DMS 273 (cell line): ENCODE data around the gene ATXN10.
A peak's percentile ranks its signal among the peaks of the same experiment; 100 is the strongest.

Source experiments
- DNase-seq: peaks from one replicate; lab custom pipeline; 2025; ENCODE audit not compliant: unreplicated experiment; lab: John Stamatoyannopoulos, UW

Gene ATXN10

DNA sequence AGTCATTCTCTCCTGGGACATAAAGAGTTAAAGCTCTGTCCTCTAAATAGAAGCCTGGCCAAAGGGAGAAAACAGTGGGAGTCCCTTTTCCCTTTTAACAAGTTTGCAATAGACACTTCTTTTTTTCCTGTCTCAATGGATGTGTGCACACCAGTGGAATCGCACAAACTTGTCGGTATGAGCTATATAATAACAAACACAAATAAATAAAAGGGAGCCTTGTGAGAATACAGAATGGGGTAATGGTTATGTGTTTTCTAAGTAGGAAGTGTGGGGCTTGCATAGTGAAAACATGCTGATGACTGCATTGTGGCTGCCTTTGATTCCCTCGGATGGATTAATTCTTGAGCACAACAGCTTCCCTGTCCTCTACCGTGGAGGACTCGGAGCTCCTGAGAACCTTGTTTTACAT, 173.4 kb downstream of the ATXN10 start:
- DNase-seq, result no peak

DNA sequence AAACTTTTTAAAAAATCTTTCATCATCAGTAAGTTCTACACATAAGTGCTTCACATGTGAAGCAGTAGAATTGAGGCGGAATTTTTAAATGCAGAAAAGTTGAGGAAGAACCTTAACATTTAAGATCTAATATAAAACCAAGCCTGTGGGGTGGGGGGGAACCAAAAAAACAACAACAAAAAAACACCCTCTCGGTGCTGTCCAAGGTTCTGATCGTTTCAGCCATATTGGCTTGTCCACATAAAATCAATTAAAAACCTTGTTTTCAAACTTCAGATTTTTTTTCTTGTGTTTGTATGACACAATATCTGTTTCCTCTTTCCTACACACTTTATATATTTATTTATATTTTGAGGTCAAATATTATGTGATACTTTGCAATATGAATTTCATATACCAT, 175.3 kb downstream of the ATXN10 start:
- DNase-seq, result no peak

DNA sequence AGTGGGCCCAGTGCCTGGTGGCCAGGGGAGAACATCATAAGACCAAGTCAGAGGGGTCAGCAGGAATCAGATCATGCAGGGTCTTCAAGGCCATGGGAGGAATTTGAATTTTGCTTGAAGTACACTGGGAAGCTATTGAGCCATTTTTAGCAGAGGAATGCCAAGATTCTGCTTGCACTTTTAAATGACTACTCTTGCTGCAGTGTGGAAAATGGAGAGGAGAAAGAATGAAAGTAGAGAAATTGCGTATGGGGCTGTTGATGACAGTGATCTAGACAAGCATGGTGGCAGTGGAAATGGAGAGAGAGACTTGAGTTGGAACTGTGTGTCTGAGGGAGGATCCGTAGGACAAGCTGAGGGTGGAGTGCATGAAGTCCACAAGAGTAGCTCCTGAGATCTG, 177.3 kb downstream of the ATXN10 start:
- no peak for DNase-seq

DNA sequence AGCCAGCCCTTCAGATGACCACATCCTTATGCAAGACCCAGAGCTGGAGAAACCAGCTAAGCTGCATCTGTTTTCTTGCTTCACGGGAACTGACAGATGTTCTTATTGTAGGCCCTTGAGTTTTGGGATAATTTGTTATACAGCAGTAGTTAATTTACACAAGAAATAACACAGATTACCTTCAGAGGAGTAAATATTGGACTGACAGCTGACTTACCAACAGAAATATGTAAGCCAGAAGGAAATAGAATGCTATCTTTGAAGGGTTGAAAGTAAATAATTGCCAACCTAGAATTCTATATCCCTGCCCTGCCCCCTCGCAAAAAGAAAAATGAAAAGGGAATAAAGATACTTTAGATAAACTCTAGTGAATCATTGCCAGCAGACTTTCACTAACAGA, 181.2 kb downstream of the ATXN10 start:
- DNase-seq, result no peak

DNA sequence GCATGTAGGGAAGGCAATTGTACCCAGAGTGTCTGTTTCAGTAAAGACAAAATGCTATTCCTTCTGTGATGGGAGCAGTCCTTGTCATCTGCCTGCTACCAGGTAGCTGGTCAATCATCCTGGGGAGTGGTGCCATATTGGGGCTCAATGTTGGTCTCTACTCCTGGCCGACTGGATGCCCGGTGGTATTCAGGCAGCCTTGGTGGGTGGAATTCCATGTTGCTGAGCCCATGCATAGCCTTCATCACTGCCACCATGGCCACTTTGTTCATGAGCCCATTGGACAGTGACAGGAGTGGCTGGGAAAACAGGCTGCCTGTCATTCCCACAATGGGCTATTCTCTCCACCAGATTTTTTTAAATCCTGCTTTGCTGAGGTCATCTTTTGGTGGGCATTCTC, 184.3 kb downstream of the ATXN10 start:
- DNase-seq, result no peak

DNA sequence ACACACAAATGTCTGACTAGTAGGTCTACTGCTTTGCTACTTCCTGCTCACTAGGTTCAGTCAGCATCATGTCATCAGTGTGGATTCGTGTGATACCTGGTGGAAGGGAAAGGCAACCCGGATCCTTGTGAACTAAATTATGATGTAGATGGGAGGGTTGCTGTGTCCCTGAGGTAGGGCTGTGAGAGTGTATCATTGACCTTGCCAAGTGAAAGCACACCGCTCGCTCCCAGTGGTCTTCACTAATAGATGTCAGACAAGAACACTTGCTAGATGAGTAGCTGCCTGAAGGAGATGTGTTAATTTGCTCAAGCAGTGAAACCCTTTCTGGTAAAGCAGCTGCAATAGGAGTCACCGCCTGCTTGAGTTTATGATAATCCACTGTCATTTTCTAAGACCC, 185.9 kb downstream of the ATXN10 start:
- no peak for DNase-seq

DNA sequence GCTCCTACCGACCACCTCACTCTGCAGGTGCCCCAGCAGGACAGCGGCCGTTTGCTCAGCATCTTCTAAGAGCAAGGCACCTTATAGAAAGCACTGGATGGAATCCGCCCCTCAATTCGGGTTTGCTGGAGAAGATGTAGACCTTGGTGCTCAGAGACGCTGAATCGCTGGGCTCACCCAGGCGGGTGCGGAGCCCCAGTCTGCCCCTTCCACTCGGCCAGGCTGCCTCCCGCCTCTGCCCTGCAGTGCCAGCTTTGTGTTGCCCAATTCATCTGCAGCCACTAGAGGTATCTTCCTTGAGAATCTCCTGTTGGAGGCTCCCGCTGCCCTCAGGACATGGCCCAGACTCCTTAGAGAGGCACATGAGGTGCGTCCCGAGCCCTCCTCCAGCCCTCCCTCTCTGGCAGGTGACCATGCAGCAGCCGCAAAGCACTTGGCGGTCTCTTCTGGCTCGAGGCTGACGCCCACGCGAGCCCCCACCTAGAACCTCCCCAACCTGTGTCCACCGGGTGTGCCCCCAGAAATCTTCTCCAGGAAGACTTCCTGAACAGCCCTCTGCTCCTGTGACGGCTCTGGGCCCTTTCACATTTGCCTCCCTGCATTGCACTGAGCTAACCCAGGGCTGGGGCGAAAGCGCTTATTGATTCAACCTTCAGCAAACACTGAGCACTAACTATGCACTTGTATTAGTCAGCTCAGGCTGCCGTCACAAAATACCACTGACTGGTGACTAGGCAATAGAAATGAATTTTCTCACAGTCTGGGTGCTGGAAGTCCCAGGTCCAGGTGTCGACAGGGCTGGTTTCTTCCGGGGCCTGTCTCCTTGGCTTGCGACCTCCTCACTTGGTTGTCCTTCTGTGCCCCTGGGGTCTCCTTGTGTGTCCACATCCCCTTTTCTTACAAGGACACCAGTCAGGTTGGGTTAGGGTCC, 187.9 kb downstream of the ATXN10 start:
- DNase-seq, result no peak

DNA sequence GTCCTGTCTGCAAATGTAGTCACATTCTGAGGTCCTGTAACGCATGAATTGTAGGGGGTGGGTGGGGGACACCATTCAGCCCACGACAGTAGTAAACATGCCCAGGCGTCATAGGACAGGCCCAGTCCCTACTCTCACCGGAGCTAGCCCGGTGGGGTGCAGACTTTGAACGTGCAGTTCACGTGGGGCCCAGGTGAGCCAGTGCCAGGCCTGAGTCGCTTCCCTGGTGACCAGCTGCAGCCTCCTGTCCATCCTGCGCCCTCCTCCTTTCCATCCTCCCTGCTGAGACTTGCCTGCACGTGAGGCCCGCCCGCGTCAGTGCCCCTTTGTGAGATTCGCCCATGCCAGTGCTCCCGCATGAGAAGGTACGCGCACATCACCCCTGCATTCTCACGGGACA, 188.6 kb downstream of the ATXN10 start:
- DNase-seq, result no peak

DNA sequence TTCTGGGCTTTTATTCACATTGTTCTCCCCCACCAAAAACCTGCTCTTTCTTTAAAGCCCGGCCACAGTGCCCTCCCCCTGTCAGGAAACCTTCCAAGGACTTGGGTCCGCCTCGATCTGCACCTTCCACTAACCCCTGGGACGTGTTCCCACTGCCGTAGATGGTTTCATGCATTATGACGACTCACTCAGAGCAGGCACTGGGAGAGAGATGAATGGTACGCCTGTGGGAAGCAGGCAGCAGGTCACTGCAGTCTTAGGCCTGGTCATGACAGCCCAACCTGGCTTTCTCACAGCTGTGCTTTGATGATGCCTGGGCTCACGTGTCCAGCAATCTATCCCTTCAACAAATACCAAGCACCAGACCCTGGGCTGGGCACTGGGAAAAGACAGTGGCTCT, 189.6 kb downstream of the ATXN10 start:
- DNase-seq, result no peak

DNA sequence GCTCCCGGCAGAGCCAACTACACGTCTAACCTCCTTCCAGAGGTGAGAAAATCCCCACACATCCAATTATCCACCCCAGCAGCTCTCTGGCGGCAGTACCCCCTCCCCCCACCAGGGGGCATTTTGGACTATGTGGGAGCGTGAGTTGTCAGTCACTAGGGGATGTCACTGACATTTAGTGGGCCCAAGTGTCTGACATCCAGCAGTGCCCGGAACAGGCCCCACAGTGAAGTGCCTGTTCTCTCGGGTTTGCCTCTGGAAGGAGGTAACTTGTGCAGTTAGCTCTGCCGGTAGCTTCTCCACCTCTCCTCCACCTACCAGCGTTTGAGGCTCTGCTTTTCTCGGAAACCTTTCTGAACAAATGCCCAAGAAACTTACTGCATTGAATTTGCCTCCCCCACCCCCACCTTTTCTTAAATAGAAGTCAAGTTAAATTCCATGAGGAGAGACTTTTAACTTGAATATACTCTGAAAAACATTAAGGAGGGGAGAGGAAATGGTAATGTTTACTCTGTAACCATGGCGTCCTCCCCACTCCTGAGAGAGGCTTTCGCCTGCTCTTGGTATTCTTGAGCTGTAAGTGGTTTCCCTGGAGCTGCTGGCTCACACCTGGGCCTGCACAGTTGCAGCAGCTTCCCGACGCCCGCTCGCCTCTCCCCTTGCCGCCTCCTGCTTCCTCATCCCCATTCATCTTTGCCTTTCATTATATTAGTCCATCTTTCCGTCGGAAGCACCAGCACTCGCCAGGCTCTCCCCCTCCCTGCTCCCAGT, 192.5 kb downstream of the ATXN10 start:
- peak; percentile 81 for DNase-seq

DNA sequence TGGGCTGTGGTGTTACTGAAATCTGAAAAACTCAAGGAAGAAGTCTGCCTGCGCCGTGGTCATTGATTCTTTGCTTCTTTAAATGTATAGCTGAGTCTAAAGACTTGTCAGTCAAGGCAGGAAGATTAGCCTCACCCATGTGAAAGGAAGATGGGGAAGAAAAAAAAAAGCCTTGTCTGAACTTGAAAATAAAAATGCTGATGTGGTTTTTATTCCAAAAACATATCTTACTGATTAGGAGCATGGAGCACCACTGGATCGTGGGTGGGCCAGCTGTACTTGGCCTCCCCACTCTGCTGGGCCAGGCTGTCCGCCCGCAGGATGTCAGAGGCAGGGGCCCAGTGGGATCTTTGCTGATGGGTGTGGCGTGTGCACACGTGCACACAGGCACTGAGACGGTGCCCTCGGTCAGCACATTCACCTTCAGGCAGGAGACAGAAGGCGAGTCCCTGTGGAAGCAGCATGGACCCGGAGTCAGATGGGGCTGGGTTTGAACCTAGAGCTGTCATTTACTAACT, 193.4 kb downstream of the ATXN10 start:
- no peak for DNase-seq

DNA sequence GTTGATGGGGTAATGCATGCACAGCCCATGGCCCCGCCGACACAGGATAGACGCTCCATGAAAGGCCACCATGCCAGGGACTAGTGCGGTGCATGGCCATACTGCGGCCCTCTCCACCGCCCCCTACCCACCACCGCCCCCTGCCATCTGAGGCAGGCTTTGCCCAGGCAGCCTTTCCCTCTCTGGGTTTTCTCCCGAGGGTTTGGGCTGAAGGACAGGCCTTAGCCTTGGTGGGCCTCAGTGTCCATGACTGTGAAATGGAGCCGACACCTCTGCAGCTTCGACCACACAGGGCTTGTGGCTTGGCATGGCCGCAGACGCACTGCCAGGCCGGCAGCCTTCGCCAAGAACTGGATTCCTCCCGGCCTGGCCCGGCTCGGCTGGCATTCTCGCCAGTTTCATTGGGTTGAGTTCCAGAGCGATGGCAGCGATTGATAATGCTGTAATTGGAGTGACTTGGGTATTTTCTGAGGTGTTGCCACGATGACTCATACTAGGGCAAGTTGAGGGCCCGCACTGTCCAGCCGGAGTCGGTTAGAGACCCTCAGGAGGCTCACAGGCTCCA, 194.0 kb downstream of the ATXN10 start:
- no peak for DNase-seq

DNA sequence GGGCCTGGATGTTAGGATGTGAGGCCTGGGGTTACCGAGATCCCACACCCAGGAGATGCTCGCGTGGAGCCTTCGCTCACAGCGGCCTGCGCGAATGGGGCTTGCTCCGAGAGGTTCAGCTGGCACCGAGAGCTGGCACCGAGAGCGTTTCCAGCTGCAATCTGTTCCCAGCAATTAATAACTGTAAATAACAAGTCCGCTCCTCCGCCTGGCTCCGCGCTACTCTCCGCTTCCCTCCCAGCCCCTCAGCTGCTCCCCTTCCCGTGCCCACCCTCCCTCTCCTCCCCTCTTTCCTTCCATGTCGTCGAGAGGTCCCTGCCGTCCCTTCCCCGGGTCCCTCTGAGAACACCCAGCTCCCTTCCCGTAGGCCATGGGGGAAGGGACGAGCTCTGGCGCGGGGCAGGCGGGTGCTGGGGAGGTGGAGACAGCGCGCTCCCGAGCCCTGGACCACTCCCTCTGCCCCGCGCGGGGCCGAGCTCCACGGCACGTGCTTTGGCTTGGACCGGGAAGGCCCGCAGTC, 194.6 kb downstream of the ATXN10 start:
- DNase-seq, result peak; percentile 56

DNA sequence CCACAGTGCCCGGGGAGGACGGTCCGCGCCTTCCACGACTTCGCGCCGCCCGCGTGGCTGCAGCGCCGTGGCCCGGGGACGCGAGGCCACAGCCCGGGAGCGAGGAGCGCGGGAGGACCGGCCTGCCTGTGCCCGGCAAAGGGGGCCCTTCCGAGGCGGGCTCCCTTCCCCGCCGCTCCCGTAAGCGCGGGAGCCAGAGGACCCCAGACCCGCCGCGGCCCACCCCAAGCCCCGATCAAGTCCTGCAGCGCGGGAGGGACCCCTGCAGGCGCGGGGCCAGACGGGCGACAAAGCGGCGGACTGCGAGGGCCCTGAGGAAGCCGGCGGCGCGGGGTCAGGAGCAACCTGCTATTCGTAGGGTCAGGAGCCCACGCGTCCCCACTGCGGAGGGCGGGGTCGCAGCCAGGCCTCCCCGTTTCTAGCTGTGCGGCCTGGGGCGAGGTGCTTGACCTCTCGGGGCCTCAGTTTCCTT, 195.0 kb downstream of the ATXN10 start:
- no peak for DNase-seq

DNA sequence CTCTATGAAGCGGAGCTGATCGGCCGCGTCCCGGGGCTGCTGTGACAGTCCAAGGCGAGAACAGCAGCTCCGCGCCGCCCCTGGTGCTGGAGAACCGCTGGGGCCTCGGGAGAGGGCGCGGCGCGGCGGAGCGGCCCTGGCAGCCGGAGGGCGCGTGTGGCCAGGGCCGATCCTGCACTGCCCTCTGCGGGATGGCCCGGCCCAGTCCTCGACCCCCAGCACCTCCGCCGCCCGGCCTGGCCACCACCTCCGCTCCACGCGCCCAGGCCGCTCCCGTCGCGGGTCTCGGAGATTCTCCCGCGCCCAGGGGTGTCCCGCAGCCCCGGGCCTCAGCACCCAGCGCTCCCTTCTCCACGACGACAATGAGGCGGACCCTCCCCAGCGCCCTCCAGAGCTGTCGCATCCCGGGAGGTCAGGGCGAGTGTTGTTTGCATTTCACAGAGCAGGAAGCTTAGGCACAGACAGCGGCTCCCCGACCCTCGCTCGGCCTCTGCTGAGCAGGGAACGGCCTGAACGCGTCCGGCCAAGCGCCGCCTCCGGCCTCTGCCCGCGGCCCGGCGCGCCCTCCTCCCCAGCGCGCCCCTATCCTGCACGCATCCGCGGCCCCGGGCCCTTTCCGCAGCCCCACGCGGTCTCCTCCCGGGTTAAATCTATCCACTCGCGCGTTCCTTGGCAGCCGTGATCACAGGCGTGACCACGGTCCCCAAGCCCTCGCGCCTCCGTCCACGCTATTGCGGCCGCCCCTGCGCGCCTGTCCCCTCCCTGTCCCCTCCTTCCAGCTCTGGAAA, 195.7 kb downstream of the ATXN10 start:
- no peak for DNase-seq

DNA sequence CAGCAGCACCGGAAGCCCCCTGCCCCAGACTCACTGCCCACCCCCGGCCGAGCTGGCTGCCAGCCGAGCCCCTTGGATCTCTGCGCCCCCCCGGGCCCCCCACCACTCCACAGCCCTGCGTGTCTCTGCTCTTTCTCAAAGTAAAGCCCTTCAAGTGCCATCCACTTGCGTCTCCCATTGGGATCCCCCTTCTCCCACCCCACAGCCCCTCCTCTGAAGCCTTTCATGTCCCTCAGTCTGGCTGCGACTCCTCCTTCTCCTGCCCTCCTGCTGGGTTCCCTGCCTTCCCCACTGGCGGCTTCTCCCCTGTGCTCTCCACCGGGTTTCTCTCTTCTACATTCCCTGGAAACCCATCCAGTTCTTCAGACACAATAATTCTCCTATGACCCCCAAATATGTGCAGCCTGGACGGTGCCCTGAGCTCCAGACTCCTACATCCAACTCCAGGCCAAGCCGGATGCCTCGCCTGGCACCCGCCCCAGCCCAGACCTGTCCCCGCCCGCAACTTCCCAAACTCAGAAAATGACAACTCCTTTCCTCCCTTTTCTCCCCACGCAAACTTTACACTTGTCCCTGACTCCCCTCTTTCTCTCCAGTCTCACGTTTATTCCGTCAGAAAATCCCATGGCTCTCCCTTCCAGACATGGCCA, 196.4 kb downstream of the ATXN10 start:
- no peak for DNase-seq

DNA sequence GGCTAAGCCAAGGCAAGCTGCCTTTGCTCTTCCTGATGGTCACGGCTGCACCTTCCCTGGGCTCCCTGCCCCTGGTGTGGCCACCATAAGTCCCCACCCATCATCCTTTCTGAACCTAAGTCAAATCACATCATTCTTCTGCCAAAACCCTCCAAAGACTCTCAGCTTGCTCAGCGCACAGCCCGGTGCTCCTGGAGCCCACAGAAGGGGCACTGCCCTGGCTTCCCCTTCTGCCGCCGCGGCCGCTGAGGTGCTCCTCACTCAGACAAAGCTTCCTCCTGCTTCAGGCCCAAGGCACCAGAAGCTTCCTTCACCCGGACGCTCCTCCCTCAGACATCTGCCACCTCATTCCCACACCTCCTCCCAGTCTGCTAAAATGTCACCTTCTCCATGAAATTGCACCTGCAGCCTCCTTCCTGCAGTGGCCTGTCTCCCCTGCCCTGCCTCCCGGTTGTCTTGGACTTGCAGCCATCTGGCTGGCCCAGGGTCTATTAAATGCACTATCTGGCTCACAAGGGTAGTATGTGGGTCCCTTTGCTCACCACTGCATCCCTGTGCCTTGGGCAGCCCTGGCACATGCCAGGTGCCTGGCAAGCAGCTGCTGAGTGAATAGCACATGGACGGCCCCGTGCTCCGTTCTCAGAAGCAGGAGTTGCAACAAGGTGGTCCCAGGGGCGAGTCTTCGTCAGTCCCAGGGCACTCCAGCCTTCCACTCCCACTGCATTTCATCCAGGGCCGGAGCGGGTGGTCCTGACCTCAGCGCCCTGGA, 197.1 kb downstream of the ATXN10 start:
- peak; percentile 13 for DNase-seq

DNA sequence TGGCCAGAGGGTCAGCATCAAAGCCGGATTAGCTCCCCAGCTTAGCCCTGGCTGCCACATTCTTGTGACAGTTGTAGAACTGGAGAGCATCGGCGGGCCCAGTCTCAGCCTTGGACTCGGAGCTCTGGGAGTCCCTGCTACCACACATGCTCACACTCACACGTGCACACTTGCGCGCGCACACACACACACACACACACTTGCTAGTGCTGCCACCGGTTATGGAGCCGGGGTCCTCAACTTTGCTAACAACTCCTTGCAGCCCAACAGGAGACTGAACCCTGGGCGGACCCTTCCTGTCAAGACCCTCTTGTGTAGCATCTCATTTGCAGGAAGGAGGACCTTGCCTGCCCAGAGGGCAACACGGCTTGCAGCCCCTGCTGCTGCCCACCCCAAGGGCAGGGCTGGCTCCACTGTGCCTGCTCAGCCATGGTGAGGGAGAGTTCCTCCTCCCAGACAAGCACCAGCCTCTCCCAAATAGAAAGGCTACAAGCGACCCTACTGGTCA, 197.8 kb downstream of the ATXN10 start:
- DNase-seq, result no peak

DNA sequence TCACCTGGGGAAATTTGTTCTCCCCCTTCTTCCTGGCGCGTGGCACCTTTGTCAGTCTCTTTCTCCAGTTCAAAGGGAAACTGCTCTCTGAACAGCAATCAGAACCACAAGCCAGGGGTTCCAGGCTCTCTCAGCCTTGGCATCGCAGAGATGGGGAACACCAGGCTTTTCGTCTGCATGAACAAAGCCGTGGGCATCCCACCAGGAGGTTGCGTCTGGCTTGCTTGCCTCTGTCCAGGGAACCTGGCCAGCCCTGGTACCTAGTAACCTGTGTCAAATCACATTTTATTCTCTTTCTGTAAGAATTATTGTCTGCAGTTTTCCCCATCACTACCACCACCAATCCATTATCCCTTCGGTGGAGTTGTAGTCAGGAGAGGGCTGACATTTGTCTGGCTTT, 198.4 kb downstream of the ATXN10 start:
- no peak for DNase-seq
